Measurements from ENCODE around the gene INPP5D.

DNA sequence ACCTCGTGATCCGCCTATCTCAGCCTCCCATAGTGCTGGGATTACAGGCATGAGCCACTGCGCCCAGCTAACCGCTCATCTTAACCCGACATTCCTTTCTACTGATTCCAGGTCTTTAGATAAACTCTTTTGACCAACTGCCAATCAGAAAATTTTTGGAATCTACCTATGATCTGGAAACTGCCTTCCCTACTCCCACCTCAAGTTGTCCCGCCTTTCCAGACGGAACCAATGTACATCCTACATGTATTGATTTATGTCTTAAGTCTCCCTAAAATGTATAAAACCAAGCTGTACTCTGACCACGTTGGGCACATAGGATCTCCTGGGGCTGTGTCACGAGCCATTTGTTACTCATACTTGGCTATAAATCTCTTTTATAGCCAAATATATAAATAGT is 30.8 kb upstream of the INPP5D start:
- TF ChIP-seq, protein P1, sequence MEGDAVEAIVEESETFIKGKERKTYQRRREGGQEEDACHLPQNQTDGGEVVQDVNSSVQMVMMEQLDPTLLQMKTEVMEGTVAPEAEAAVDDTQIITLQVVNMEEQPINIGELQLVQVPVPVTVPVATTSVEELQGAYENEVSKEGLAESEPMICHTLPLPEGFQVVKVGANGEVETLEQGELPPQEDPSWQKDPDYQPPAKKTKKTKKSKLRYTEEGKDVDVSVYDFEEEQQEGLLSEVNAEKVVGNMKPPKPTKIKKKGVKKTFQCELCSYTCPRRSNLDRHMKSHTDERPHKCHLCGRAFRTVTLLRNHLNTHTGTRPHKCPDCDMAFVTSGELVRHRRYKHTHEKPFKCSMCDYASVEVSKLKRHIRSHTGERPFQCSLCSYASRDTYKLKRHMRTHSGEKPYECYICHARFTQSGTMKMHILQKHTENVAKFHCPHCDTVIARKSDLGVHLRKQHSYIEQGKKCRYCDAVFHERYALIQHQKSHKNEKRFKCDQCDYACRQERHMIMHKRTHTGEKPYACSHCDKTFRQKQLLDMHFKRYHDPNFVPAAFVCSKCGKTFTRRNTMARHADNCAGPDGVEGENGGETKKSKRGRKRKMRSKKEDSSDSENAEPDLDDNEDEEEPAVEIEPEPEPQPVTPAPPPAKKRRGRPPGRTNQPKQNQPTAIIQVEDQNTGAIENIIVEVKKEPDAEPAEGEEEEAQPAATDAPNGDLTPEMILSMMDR (IDR thresholded peaks at IDR 0.05): no peak
- TF ChIP-seq TCF12 (IDR thresholded peaks at IDR 0.05) (no peak), JUND (IDR thresholded peaks at IDR 0.05) (no peak), EP300 (IDR thresholded peaks at IDR 0.05; ENCODE audit: borderline replicate concordance in 1 of 2, low read depth in 1 of 2, low read length in 1 of 2) (no peak), MXI1 (IDR thresholded peaks at IDR 0.05; ENCODE audit: low read depth, low read length) (no peak), NFIC (IDR thresholded peaks at IDR 0.05; ENCODE audit: borderline replicate concordance) (no peak), POLR2AphosphoS5 (IDR thresholded peaks at IDR 0.05; ENCODE audit: low read depth, low read length) (no peak)
